GM12873 (cell line): ENCODE measurements around the gene CPNE4.

ENCODE experiments used
- CTCF ChIP-seq: IDR thresholded peaks from 2 replicates; pipeline ENCODE4 v1.5.1; 2012; ENCODE audit warnings: low read depth, mild to moderate bottlenecking, moderate library complexity, low read length, control low read depth; ENCODE audit not compliant: insufficient read depth; ENCODE audit errors: missing control alignments

The CPNE4 gene

DNA sequence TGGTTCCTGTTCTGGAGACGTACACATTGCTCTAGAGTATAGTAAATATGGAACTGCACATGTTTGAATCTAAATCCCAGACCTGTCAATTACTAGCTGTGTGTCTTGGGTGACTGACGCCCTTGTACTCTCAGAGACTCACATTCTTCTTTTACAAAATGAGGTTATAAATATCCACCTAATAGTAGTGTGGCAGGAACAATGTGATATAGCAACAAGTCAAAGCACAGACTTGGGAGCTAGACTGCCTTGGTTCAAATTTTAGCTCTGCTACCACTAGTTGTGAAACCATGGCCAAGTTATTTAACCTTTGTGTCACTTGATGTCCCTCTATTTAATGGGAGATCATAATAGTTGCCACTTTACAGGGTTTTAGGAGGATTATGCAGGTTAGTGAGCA, 245.6 kb downstream of the CPNE4 start:
- TF ChIP-seq CTCF = no peak

- no peak for TF ChIP-seq CTCF
Measured at GRCh38 chr3:131786386-131786785, 248.4 kb downstream of the CPNE4 start.

- TF ChIP-seq CTCF = no peak
Measured at GRCh38 chr3:131782751-131783150, 252.1 kb downstream of the CPNE4 start.

DNA sequence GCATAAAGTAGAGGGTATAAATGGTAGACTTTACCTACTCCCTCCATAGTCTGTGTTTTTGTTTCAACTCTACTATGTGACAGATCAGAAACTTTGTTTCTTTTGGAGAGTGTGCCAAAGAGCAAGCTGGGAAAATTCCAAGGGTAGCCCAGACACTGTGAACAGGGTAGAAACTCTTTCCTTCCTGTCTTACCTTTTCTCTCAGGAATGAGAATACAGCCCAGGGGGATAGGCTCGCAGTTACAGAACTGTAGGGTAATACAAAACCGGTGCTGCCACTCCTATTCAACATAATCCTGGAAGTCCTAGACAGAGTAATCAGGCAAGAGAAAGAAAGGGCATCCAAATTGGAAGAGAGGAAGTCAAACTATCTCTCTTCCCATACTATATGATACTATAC, 256.3 kb downstream of the CPNE4 start:
- TF ChIP-seq CTCF = no peak

GRCh38 chr3:131775650-131776049, 259.2 kb downstream of the CPNE4 start:
- TF ChIP-seq CTCF = no peak

DNA sequence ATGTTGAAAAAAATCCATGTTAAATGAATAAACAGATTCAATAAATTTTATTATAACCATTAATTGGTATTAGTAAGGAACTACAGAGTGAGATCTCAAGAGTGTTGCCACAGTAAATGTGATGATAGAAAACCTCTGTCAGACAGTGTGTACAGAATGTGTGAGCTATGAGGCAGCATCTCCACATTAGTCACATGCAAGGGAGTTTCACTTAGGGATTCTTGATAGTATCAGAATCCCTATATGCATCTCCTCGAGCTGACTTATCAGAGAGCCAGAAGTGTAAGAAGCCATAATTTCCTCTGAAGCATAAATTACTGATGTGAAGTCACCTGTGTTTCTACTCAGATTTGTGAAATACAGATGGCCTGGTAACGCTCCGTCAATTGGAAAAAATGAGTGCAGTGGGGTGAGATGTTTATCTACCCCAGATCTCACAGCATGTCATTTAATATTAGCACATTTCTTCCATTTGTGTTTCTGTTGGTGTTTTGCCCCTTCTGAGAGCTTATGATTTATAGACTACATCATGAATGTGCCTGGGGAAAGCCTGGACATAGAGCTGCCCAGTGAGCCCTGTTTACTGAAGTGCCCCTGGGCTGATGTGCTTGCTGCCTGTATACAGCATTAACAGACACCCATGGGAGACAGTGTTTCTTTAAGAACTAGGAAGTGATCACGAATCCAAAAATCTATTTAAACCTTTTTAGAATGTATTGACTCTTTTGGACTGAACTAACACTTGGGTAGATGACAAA, 262.4 kb downstream of the CPNE4 start:
- TF ChIP-seq CTCF = no peak

DNA sequence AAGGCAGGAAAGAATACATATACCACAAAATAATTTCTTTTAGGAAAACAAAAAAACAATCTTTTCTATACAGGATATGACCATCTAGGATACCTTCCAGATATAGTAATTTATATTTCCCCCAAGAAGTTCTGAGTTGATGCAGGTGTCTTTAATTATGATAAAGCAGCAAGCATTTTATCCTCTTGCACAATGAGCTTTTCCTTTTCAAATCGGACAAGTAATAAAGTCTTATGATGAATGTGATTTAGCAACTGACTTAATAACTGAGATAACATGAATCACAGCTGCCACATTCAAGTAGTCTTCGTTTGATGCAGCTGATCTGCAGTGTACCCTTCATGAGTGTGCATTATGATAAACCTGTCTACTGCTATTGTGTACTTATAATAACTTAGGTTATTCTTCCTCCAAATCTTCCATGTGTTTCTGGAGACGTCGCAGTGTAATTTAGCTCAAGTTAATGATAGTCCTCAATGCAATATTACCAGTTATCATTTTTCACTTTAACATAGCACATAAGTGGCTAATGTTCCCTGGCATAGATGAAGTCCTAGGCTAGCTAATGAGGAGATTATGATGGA, 271.7 kb downstream of the CPNE4 start:
- no peak for TF ChIP-seq CTCF
